ACC112 (cell line): ENCODE measurements around the gene DCTN2.

Experiments
- H2AFZ ChIP-seq: fragments of 200-600 bp; sonication (generic); one replicate; pipeline ENCODE4 v1.6.0; 2017; ENCODE audit warnings: antibody characterized with exemption, low read length; ENCODE audit not compliant: unreplicated experiment
- H3K27ac ChIP-seq: fragments of 200-600 bp; sonication (generic); 2 replicates; pipeline ENCODE4 v1.5.1; 2014; ENCODE audit warnings: low read depth, mild to moderate bottlenecking, antibody characterized with exemption, low read length, moderate library complexity
- H3K27me3 ChIP-seq: fragments of 200-600 bp; sonication (generic); 2 replicates; pipeline ENCODE4 v1.6.1; 2014; ENCODE audit warnings: mild to moderate bottlenecking, antibody characterized with exemption, low read length, moderate library complexity, mixed read lengths; ENCODE audit not compliant: insufficient read depth
- H3K36me3 ChIP-seq: fragments of 200-600 bp; sonication (generic); 2 replicates; pipeline ENCODE4 v1.6.1; 2016; ENCODE audit warnings: mild to moderate bottlenecking, antibody characterized with exemption, low read length, moderate library complexity, mixed read lengths; ENCODE audit not compliant: insufficient read depth
- H3K4me1 ChIP-seq: fragments of 200-600 bp; sonication (generic); one replicate; pipeline ENCODE4 v1.6.1; 2016; ENCODE audit warnings: low read length, mixed read lengths; ENCODE audit not compliant: insufficient read depth, unreplicated experiment, control insufficient read depth
- H3K4me3 ChIP-seq: fragments of 200-600 bp; sonication (generic); 2 replicates; pipeline ENCODE4 v1.5.1; 2014; ENCODE audit warnings: mild to moderate bottlenecking, low read depth, low read length
- H3K79me2 ChIP-seq: fragments of 200-600 bp; sonication (generic); one replicate; pipeline ENCODE4 v1.6.0; 2016; ENCODE audit warnings: low read length; ENCODE audit not compliant: control insufficient read depth, unreplicated experiment, insufficient read depth

Gene DCTN2

GRCh38 chr12:57585156-57585555, 38.2 kb upstream of the DCTN2 start:
- H3K4me1 ChIP-seq = no peaks in the 10 kb centered on the region
- H2AFZ ChIP-seq = no peak overlapping the region
- H3K27ac ChIP-seq = no peak overlapping the region
- H3K27me3 ChIP-seq = peaks cover 23% of the 10 kb centered on the region
- H3K4me3 ChIP-seq = no peak overlapping the region
- no peaks in the 10 kb centered on the region for H3K36me3 ChIP-seq
- no peaks in the 10 kb centered on the region for H3K79me2 ChIP-seq

DNA sequence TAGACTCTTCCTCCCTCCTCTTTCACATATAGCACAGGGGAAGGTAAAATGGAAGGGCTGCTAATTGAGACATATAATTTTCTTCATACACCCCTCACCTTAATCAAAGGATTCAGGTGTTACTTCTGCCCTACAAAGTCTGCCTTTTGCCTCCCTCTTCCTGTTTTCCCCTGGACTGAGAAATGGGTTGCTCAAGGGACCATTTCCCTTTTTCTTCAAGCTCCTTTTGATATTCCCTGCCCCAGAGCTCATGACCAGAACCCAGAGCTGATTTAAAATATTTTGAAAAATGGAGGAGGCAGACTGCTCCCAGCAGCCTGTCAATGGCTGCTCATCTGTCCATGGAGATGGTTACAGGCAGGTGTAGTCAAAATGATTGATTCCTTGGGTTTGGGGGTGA, 37.7 kb upstream of the DCTN2 start:
- Histone ChIP-seq H2AFZ (no peak overlapping the region), H3K36me3 (no peaks in the 10 kb centered on the region), H3K4me1 (no peaks in the 10 kb centered on the region), H3K4me3 (no peak overlapping the region), H3K27ac (no peak overlapping the region), H3K79me2 (no peaks in the 10 kb centered on the region), H3K27me3 (peaks cover 23% of the 10 kb centered on the region)

DNA sequence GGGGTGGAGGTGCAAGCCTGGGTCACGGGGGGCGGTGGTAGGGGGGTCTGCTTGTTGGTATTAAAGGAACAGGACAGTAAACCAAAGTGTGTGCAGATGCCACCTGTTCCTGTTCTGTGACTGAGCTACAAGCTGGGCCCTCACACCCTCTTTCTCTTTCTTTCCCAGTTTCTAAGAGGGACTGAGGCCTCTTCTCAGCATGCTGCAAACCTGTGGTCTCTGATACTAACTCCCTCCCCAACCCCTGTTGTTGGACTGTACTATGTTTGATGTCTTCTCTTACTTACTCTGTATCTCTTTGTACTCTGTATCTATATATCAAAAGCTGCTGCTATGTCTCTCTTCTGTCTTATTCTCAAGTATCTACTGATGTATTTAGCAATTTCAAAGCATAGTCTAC, 37.1 kb upstream of the DCTN2 start:
- Histone ChIP-seq H3K36me3 (no peaks in the 10 kb centered on the region), H3K27ac (no peak overlapping the region), H2AFZ (no peak overlapping the region), H3K79me2 (no peaks in the 10 kb centered on the region), H3K4me1 (no peaks in the 10 kb centered on the region), H3K27me3 (peaks cover 23% of the 10 kb centered on the region), H3K4me3 (no peak overlapping the region)

DNA sequence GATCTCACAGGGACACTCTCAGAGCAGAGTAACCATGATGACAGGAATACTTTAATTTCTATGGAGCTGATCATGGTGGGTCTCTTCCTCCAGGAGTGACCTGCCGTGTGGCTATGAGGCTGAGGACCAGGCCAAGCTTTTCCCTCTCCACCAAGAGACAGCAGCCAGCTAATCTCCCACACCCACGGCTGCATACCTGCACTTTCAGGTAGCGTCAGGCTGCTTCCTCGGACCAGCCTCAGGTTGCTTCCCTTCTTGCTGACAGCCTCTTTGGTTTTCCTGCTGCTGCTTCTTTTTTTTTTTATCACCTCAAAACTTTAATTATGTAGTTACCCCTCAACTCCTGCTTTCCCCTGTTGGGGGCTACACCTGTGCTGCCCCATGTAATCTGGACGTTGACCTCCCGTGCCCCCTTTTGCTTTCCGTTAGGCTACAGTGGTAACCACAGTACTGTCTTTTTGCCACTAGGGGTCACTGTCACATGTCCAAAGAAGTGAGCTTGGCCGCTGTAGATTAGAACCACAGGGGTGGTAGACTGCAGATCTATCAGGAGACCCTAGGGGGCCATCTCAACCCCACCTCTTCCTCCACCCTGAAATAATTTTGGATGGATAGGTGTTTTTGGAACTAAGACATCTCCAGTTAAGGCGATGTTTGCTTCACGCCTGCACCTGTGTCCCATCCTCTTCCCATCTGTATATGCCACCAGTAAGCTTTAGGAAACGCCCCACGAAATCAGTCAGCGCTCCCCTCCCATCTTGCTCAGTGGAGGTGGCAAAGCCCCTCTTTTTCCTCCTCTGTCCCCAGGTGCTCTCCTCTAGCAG, 36.2 kb upstream of the DCTN2 start:
- no peak overlapping the region for H2AFZ ChIP-seq
- H3K79me2 ChIP-seq = no peaks in the 10 kb centered on the region
- no peaks in the 10 kb centered on the region for H3K4me1 ChIP-seq
- no peak overlapping the region for H3K27ac ChIP-seq
- H3K27me3 ChIP-seq = peaks cover 22% of the 10 kb centered on the region
- H3K4me3 ChIP-seq = no peak overlapping the region
- H3K36me3 ChIP-seq = no peaks in the 10 kb centered on the region

- no peaks in the 10 kb centered on the region for H3K4me1 ChIP-seq
- H3K27ac ChIP-seq = no peak overlapping the region
- H3K4me3 ChIP-seq = no peak overlapping the region
- no peaks in the 10 kb centered on the region for H3K36me3 ChIP-seq
- no peaks in the 10 kb centered on the region for H3K79me2 ChIP-seq
- peaks cover 15% of the 10 kb centered on the region for H3K27me3 ChIP-seq
- H2AFZ ChIP-seq = no peak overlapping the region
These were observed 35.4 kb upstream of the DCTN2 start for GRCh38 chr12:57582440-57582839.

- Histone ChIP-seq H3K4me1 (no peaks in the 10 kb centered on the region), H2AFZ (no peak overlapping the region), H3K4me3 (no peak overlapping the region), H3K79me2 (no peaks in the 10 kb centered on the region), H3K27ac (no peak overlapping the region), H3K36me3 (no peaks in the 10 kb centered on the region), H3K27me3 (peaks cover 11% of the 10 kb centered on the region)
These were observed 34.8 kb upstream of the DCTN2 start for GRCh38 chr12:57581802-57582201.

GRCh38 chr12:57580466-57580795, 33.4 kb upstream of the DCTN2 start:
- H2AFZ ChIP-seq = no peak overlapping the region
- H3K36me3 ChIP-seq = no peaks in the 10 kb centered on the region
- H3K79me2 ChIP-seq = no peaks in the 10 kb centered on the region
- no peaks in the 10 kb centered on the region for H3K4me1 ChIP-seq
- no peak overlapping the region for H3K4me3 ChIP-seq
- H3K27ac ChIP-seq = no peak overlapping the region
- H3K27me3 ChIP-seq = peaks cover 5% of the 10 kb centered on the region; the same call in 1 of the 2 replicates

- Histone ChIP-seq H2AFZ (no peak overlapping the region), H3K4me3 (no peak overlapping the region), H3K27me3 (no peaks in the 10 kb centered on the region), H3K36me3 (no peaks in the 10 kb centered on the region), H3K4me1 (no peaks in the 10 kb centered on the region), H3K27ac (no peak overlapping the region), H3K79me2 (no peaks in the 10 kb centered on the region)
These were observed 32.9 kb upstream of the DCTN2 start for GRCh38 chr12:57579677-57580465.

DNA sequence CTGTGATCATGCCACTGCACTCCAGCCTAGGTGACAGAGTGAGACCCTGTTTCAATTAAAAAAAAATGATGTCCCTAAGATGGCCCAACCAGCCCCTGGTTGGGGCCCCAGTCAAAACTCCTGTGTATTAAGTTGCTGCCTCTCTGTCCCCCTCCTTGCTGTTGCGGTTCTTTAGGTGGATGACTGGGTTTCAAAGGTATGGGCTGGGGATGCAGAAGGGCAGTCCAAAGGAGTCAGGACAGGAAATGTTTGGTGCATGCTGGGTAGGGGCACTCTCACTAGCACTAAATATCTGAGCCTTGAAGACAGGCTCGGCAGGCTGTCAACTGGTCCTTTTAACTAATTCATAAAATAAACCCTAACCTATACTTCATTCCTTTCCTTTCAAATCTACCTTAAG, 32.0 kb upstream of the DCTN2 start:
- H3K4me3 ChIP-seq = no peak overlapping the region
- no peaks in the 10 kb centered on the region for H3K79me2 ChIP-seq
- H3K27ac ChIP-seq = no peak overlapping the region
- H3K27me3 ChIP-seq = no peaks in the 10 kb centered on the region
- no peak overlapping the region for H2AFZ ChIP-seq
- no peaks in the 10 kb centered on the region for H3K36me3 ChIP-seq
- no peaks in the 10 kb centered on the region for H3K4me1 ChIP-seq

- Histone ChIP-seq H3K36me3 (no peaks in the 10 kb centered on the region), H3K27me3 (no peaks in the 10 kb centered on the region), H3K4me3 (no peak overlapping the region), H3K27ac (no peak overlapping the region), H3K79me2 (no peaks in the 10 kb centered on the region), H2AFZ (no peak overlapping the region), H3K4me1 (no peaks in the 10 kb centered on the region)
These were observed 31.2 kb upstream of the DCTN2 start for GRCh38 chr12:57577981-57578758.
